MM.1S (cell line): ENCODE results near the gene CRKL.

Experiments
- DNase-seq: peaks from one replicate; pipeline ENCODE4 v3.0.0-alpha.2; 2015
- H2AFZ ChIP-seq: fragments of 300-600 bp; sonication (generic); 2 replicates; pipeline ENCODE4 v1.6.0; 2016; ENCODE audit warnings: antibody characterized with exemption, low read length
- H3F3A ChIP-seq: fragments of 300-600 bp; sonication (generic); 2 replicates; pipeline ENCODE4 v1.6.1; 2016; ENCODE audit warnings: mild to moderate bottlenecking, antibody characterized with exemption, low read length, moderate library complexity, mixed read lengths; ENCODE audit not compliant: insufficient read depth
- H3K27ac ChIP-seq: fragments of 300-600 bp; sonication (generic); 2 replicates; pipeline ENCODE4 v1.5.1; 2016; ENCODE audit warnings: mild to moderate bottlenecking, low read length
- H3K27me3 ChIP-seq: fragments of 300-600 bp; sonication (generic); replicated peaks from 2 replicates; pipeline ENCODE4 v1.6.0; 2016; ENCODE audit warnings: low read length; ENCODE audit not compliant: insufficient read depth
- H3K36me3 ChIP-seq: fragments of 300-600 bp; sonication (generic); replicated peaks from 2 replicates; pipeline ENCODE4 v1.6.1; 2016; ENCODE audit warnings: mild to moderate bottlenecking, low read length, mixed read lengths; ENCODE audit not compliant: insufficient read depth
- H3K4me1 ChIP-seq: fragments of 300-600 bp; sonication (generic); 2 replicates; pipeline ENCODE4 v1.6.1; 2016; ENCODE audit warnings: low read length, mixed read lengths
- H3K4me2 ChIP-seq: fragments of 300-600 bp; sonication (generic); 2 replicates; pipeline ENCODE4 v1.6.0; 2016; ENCODE audit warnings: low read depth, low read length
- H3K4me3 ChIP-seq: fragments of 300-600 bp; sonication (generic); 2 replicates; pipeline ENCODE4 v1.5.1; 2016; ENCODE audit warnings: low read length, mixed read lengths
- H3K79me2 ChIP-seq: fragments of 300-600 bp; sonication (generic); 2 replicates; pipeline ENCODE4 v1.6.1; 2016; ENCODE audit warnings: mixed run types, low read length, mixed read lengths
- H3K9ac ChIP-seq: fragments of 300-600 bp; sonication (generic); 2 replicates; pipeline ENCODE4 v1.6.1; 2016; ENCODE audit warnings: low read length, mixed read lengths
- H3K9me2 ChIP-seq: fragments of 300-600 bp; sonication (generic); replicated peaks from 2 replicates; pipeline ENCODE4 v1.6.1; 2016; ENCODE audit warnings: mild to moderate bottlenecking, low read length, mixed read lengths; ENCODE audit not compliant: insufficient read depth
- H3K9me3 ChIP-seq: fragments of 300-600 bp; sonication (generic); replicated peaks from 2 replicates; pipeline ENCODE4 v1.6.1; 2016; ENCODE audit warnings: mild to moderate bottlenecking, low read length, mixed read lengths; ENCODE audit not compliant: insufficient read depth
- H4K20me1 ChIP-seq: fragments of 300-600 bp; sonication (generic); 2 replicates; pipeline ENCODE4 v1.6.1; 2016; ENCODE audit warnings: mild to moderate bottlenecking, low read length, moderate library complexity, mixed read lengths; ENCODE audit not compliant: insufficient read depth
- CTCF ChIP-seq: fragments of 300-600 bp; sonication (generic); IDR thresholded peaks from 2 replicates; pipeline ENCODE4 v1.5.1; 2016; ENCODE audit warnings: antibody characterized with exemption, low read length, mixed read lengths
- EZH2 ChIP-seq: fragments of 300-600 bp; sonication (generic); optimal IDR thresholded peaks from 2 replicates; pipeline ENCODE3; 2017; ENCODE audit warnings: low read depth, mild to moderate bottlenecking, antibody characterized with exemption, low read length, mixed read lengths
- EZH2phosphoT487 ChIP-seq: fragments of 300-600 bp; sonication (generic); IDR thresholded peaks from 2 replicates; pipeline ENCODE4 v1.6.1; 2018; ENCODE audit warnings: antibody characterized with exemption, low read length

Gene CRKL

DNA sequence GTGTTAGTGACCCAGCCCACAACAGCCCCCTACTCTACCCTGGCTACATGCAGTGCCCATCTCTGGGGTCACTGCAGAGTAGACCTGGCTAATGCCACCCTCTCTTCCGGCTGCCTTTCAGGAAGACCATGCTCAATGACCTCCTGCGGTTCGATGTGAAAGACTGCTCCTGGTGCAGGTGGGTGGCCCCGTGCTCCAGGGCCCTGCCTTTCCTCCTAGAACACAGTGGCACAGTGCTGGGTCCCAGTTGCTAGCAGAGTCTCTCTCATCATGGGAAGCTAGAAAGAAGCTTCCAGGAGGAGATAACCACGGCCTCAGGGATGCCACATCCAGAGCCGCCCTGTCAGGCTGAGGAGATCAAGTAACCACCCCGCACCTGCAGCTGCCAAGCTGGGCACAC, 68.5 kb downstream of the CRKL start:
- no peaks in the 10 kb centered on the region for H3K9me2 ChIP-seq
- H3K36me3 ChIP-seq: no peaks in the 10 kb centered on the region
- H3K27ac ChIP-seq: no peak overlapping the region
- no peak overlapping the region for H3K4me2 ChIP-seq
- no peaks in the 10 kb centered on the region for H4K20me1 ChIP-seq
- DNase-seq: no peak
- no peak overlapping the region for H3K4me3 ChIP-seq
- no peaks in the 10 kb centered on the region for H3K9me3 ChIP-seq
- H3K27me3 ChIP-seq: no peaks in the 10 kb centered on the region
- TF ChIP-seq EZH2 (no peak), EZH2phosphoT487 (no peak), CTCF (no peak)
- no peaks in the 10 kb centered on the region for H3F3A ChIP-seq
- peaks cover 17% of the 10 kb centered on the region for H3K79me2 ChIP-seq
- no peak overlapping the region for H3K9ac ChIP-seq
- H2AFZ ChIP-seq: no peak overlapping the region
- peaks cover 13% of the 10 kb centered on the region; the same call in 1 of the 2 replicates for H3K4me1 ChIP-seq

- Histone ChIP-seq H3K9me2 (no peaks in the 10 kb centered on the region), H3K79me2 (peaks cover 17% of the 10 kb centered on the region), H3K4me3 (no peak overlapping the region), H4K20me1 (no peaks in the 10 kb centered on the region), H2AFZ (no peak overlapping the region), H3K4me1 (peaks cover 9% of the 10 kb centered on the region; the same call in 1 of the 2 replicates), H3K9ac (no peak overlapping the region), H3K27ac (no peak overlapping the region), H3K4me2 (no peak overlapping the region), H3F3A (no peaks in the 10 kb centered on the region), H3K27me3 (no peaks in the 10 kb centered on the region), H3K9me3 (no peaks in the 10 kb centered on the region), H3K36me3 (no peaks in the 10 kb centered on the region)
- DNase-seq: no peak
- TF ChIP-seq EZH2phosphoT487 (no peak), CTCF (no peak), EZH2 (no peak)
Measured at GRCh38 chr22:20986365-20986764, 69.2 kb downstream of the CRKL start.

- no peaks in the 10 kb centered on the region for H3K9me2 ChIP-seq
- 0 out of 2 replicates have a peak, but pooled peaks cover 7% of the 10 kb centered on the region for H3K4me1 ChIP-seq
- peaks cover 15% of the 10 kb centered on the region for H3K79me2 ChIP-seq
- no peaks in the 10 kb centered on the region for H3F3A ChIP-seq
- no peak overlapping the region for H2AFZ ChIP-seq
- no peak overlapping the region for H3K4me2 ChIP-seq
- H3K9me3 ChIP-seq: no peaks in the 10 kb centered on the region
- no peak overlapping the region for H3K27ac ChIP-seq
- H3K27me3 ChIP-seq: no peaks in the 10 kb centered on the region
- no peaks in the 10 kb centered on the region for H4K20me1 ChIP-seq
- no peak overlapping the region for H3K4me3 ChIP-seq
- DNase-seq: no peak
- H3K36me3 ChIP-seq: no peaks in the 10 kb centered on the region
- no peak overlapping the region for H3K9ac ChIP-seq
- no peak for TF ChIP-seq EZH2
- TF ChIP-seq EZH2phosphoT487: no peak
- TF ChIP-seq CTCF: no peak
Measured at GRCh38 chr22:20987375-20987774, 70.2 kb downstream of the CRKL start.
